Upper lobe of left lung (tissue), 6 donors: ENCODE measurements around the gene GAS5. TPM values are rescaled to one million over a fixed set of nuclear protein-coding genes. Genes with fewer than 3 reads are reported as not detected.
A peak's percentile ranks its signal among the peaks of the same experiment; 100 is the strongest.

Experiments used
- ATAC-seq, 2 donors: fragments of 200-7000 bp; cut with Tn5 transposase; one replicate each; pipeline ENCODE4 v1.9.1; 2022; ENCODE audit warnings: mild to moderate bottlenecking in 2 of 2, moderate library complexity in 2 of 2; ENCODE audit not compliant: low FRiP score in 2 of 2
- DNase-seq, 2 donors: peaks; one replicate each; pipeline ENCODE4 v3.0.0-alpha.2; 2019 to 2020
- H3K27ac ChIP-seq, 4 donors: fragments of 200-600 bp; sonication (generic); one replicate each; pipeline ENCODE4 v1.5.1; 2016 to 2019
- H3K27me3 ChIP-seq, 4 donors: fragments of 200-600 bp; sonication (generic); one replicate each; pipeline ENCODE4 v1.5.1; 2017 to 2019
- H3K36me3 ChIP-seq, 4 donors: fragments of 200-600 bp; sonication (generic); one replicate each; pipeline ENCODE4 v1.5.1; 2016 to 2019
- H3K4me1 ChIP-seq, 4 donors: fragments of 200-600 bp; sonication (generic); one replicate each; pipeline ENCODE4 v1.5.1; 2018 to 2019
- H3K4me3 ChIP-seq, 4 donors: fragments of 200-600 bp; sonication (generic); one replicate each; pipeline ENCODE4 v1.5.1; 2017 to 2019; ENCODE audit warnings: mild to moderate bottlenecking in 2 of 4, moderate library complexity in 1 of 4
- H3K9me3 ChIP-seq, 4 donors: fragments of 200-600 bp; sonication (generic); one replicate each; pipeline ENCODE4 v1.5.1; 2018 to 2019
- CTCF ChIP-seq, 6 experiments: fragments of 450-650 bp in 4 of 6; fragments of 200-600 bp in 2 of 6; sonication (generic) in 2 of 6; IDR thresholded peaks; one replicate each; pipeline ENCODE4 v1.5.1; 2016 to 2019; ENCODE audit warnings: antibody characterized with exemption in 6 of 6
- EP300 ChIP-seq, 4 donors: sonication (generic); formaldehyde crosslinking; IDR thresholded peaks; one replicate each; pipeline ENCODE4 v1.5.1; 2017; ENCODE audit warnings: antibody characterized with exemption in 4 of 4, control low read depth in 2 of 4
- POLR2A ChIP-seq, 4 donors: fragments of 450-650 bp; IDR thresholded peaks; one replicate each; pipeline ENCODE4 v1.5.1; 2016 to 2017; ENCODE audit warnings: antibody characterized with exemption in 4 of 4, mild to moderate bottlenecking in 2 of 4
- POLR2AphosphoS5 ChIP-seq, 2 donors: sonication (generic); formaldehyde crosslinking; IDR thresholded peaks; one replicate each; pipeline ENCODE4 v1.5.1; 2017; ENCODE audit warnings: antibody characterized with exemption in 2 of 2
- WGBS, 2 donors: methylation state at CpG; one replicate each; pipeline ENCODE4 v1.1.5; 2017 to 2018; 5-methylcytosine and 5-hydroxymethylcytosine counted together
- total RNA-seq, 6 donors: library from RNA; depleted of rRNA in 4 of 6; stranded (reverse); fragments of >200 nt in 4 of 6; gene quantifications; one replicate each; pipeline versions ENCODE4 v1.1.0 to v1.2.1, GENCODE V29; 2016 to 2021
- donor health status: DM: no; HTN: no; CAD: no; lungs with moderate emphysema.
- donor health status: DM: no; HTN: yes; CAD: no; lungs with severe emphysema.

Gene GAS5
- total RNA-seq, 6 donors from 2014 or later: 169 to 367 (median 271) TPM

- ATAC-seq (no peak), DNase-seq (no peak)
- Histone ChIP-seq H3K36me3 (peaks cover 0 to 22% (median 9%) of the 10 kb centered on the region in 4 donors), H3K27me3 (no peaks in the 10 kb centered on the region), H3K4me1 (peaks cover 20 to 43% (median 34%) of the 10 kb centered on the region in 4 donors), H3K4me3 (no peak overlapping the region), H3K27ac (peak overlapping the region in 2 of 4 donors; percentile 28 to 98), H3K9me3 (no peaks in the 10 kb centered on the region)
- WGBS, 2 donors: 43 to 85% methylated on average over 2 of the region's 2 CpGs
- TF ChIP-seq EP300 (IDR thresholded peaks at IDR 0.05): no peak
- no peak for TF ChIP-seq CTCF (IDR thresholded peaks at IDR 0.05)
- TF ChIP-seq POLR2AphosphoS5 (IDR thresholded peaks at IDR 0.05): no peak
- no peak for TF ChIP-seq POLR2A (IDR thresholded peaks at IDR 0.05)
These were observed 3.7 kb upstream of the GAS5 start for GRCh38 chr1:173871500-173871899.

- Histone ChIP-seq H3K4me3 (no peak overlapping the region), H3K27me3 (no peaks in the 10 kb centered on the region), H3K36me3 (peaks cover 0 to 22% (median 7%) of the 10 kb centered on the region in 4 donors), H3K27ac (peak overlapping the region in 3 of 4 donors; percentile 28 to 99 (median 98)), H3K9me3 (no peaks in the 10 kb centered on the region), H3K4me1 (peaks cover 21 to 47% (median 38%) of the 10 kb centered on the region in 4 donors)
- no peak for ATAC-seq
- 58 to 70% methylated on average over 5 of the region's 5 CpGs for WGBS, 2 donors
- no peak for DNase-seq
- TF ChIP-seq CTCF (IDR thresholded peaks at IDR 0.05): no peak
- no peak for TF ChIP-seq POLR2AphosphoS5 (IDR thresholded peaks at IDR 0.05)
- TF ChIP-seq POLR2A (IDR thresholded peaks at IDR 0.05): no peak
- TF ChIP-seq EP300 (IDR thresholded peaks at IDR 0.05): no peak
These were observed 3.3 kb upstream of the GAS5 start for GRCh38 chr1:173871091-173871490.

GRCh38 chr1:173870252-173871075, 2.7 kb upstream of the GAS5 start:
- TF ChIP-seq CTCF (IDR thresholded peaks at IDR 0.05) (no peak), EP300 (IDR thresholded peaks at IDR 0.05) (no peak), POLR2AphosphoS5 (IDR thresholded peaks at IDR 0.05) (peak; percentile 52 to 59), POLR2A (IDR thresholded peaks at IDR 0.05) (peak in 1 of 4 donors; percentile 31)
- Histone ChIP-seq H3K4me1 (peaks cover 27 to 51% (median 43%) of the 10 kb centered on the region in 4 donors), H3K4me3 (no peak overlapping the region), H3K9me3 (no peaks in the 10 kb centered on the region), H3K27me3 (no peaks in the 10 kb centered on the region), H3K36me3 (peaks cover 0 to 22% (median 4%) of the 10 kb centered on the region in 4 donors), H3K27ac (peak overlapping the region; percentile 14 to 99 (median 98))
- ATAC-seq: no peak
- WGBS, 2 donors: 56 to 70% methylated on average over 15 of the region's 15 CpGs
- peak in 1 of 2 donors; percentile 72 for DNase-seq

- peaks cover 35 to 61% (median 47%) of the 10 kb centered on the region in 4 donors for H3K4me1 ChIP-seq
- no peak for ATAC-seq
These were observed 1.2 kb upstream of the GAS5 start for GRCh38 chr1:173869021-173869359.

More at GRCh38 chr1:173869021-173869359, 1.2 kb upstream of the GAS5 start:
- WGBS, 2 donors: 1 to 4% methylated on average over 5 of the region's 5 CpGs
- Histone ChIP-seq H3K27me3 (no peaks in the 10 kb centered on the region), H3K9me3 (no peaks in the 10 kb centered on the region), H3K4me3 (peak overlapping the region in 3 of 4 donors; percentile 72 to 80 (median 79)), H3K27ac (peak overlapping the region; percentile 94 to 99 (median 98)), H3K36me3 (peaks cover 4 to 29% (median 12%) of the 10 kb centered on the region in 4 donors)
- TF ChIP-seq EP300 (IDR thresholded peaks at IDR 0.05) (no peak), CTCF (IDR thresholded peaks at IDR 0.05) (no peak), POLR2A (IDR thresholded peaks at IDR 0.05) (no peak), POLR2AphosphoS5 (IDR thresholded peaks at IDR 0.05) (no peak)
- no peak for DNase-seq
